SK-N-SH (cell line): ENCODE results near the gene OR4K14.

ENCODE experiments used
- CTCF ChIP-seq: fragments of 200-600 bp; sonication (generic); IDR thresholded peaks from 2 replicates; pipeline ENCODE4 v1.6.1; 2017; ENCODE audit warnings: antibody characterized with exemption, mild to moderate bottlenecking, moderate library complexity
- EP300 ChIP-seq, 2 experiments: IDR thresholded peaks; 2 replicates each; pipeline versions ENCODE4 v1.4.0 to v1.6.1; 2012; ENCODE audit warnings: borderline replicate concordance in 1 of 2, low read depth in 1 of 2, low read length in 1 of 2
- JUND ChIP-seq: IDR thresholded peaks from 2 replicates; pipeline ENCODE4 v1.4.0; 2012
- PBX3 ChIP-seq: IDR thresholded peaks from 2 replicates; pipeline ENCODE4; 2012
- POLR2AphosphoS5 ChIP-seq: IDR thresholded peaks from 2 replicates; pipeline ENCODE4 v1.6.1; 2012; ENCODE audit warnings: low read depth, low read length
- RFX5 ChIP-seq: IDR thresholded peaks from 2 replicates; pipeline ENCODE4 v1.6.1; 2012; ENCODE audit warnings: mild to moderate bottlenecking, improper control_type of control experiment, low read length
- SIN3A ChIP-seq: IDR thresholded peaks from 2 replicates; pipeline ENCODE4 v1.6.1; 2012; ENCODE audit warnings: low read depth, mild to moderate bottlenecking, low read length, moderate library complexity, borderline replicate concordance
- TCF12 ChIP-seq: IDR thresholded peaks from 2 replicates; pipeline ENCODE4 v1.4.0; 2012
- YY1 ChIP-seq: IDR thresholded peaks from 2 replicates; pipeline ENCODE4 v1.4.0; 2012; ENCODE audit warnings: low read depth, mild to moderate bottlenecking

- TF ChIP-seq PBX3 (no peak), SIN3A (no peak), CTCF (no peak), RFX5 (no peak), YY1 (no peak), TCF12 (no peak), POLR2AphosphoS5 (no peak), JUND (no peak), EP300 (IDR thresholded peaks at IDR 0.05; ENCODE audit: borderline replicate concordance in 1 of 2, low read depth in 1 of 2, low read length in 1 of 2) (no peak)
These were observed 16.8 kb upstream of the OR4K14 start, which contains the start of gene OR4K13 for GRCh38 chr14:20035938-20036337.
